Keratinocyte (primary cell): ENCODE measurements around the gene NEBL.

Experiments
- CTCF ChIP-seq, 3 experiments: IDR thresholded peaks in 1 of 3; conservative IDR thresholded peaks in 1 of 3; optimal IDR thresholded peaks in 1 of 3; 2 replicates in 2 of 3; 3 replicates in 1 of 3; pipeline versions ENCODE3 to v1.5.1; 2011; ENCODE audit warnings: low read length in 3 of 3, mild to moderate bottlenecking in 3 of 3, moderate library complexity in 2 of 3, control low read depth in 1 of 3, inconsistent platforms in 1 of 3; ENCODE audit not compliant: insufficient read depth in 2 of 3; ENCODE audit errors: extremely low read depth in 1 of 3
- EZH2 ChIP-seq: IDR thresholded peaks from one replicate; pipeline ENCODE4 v1.6.1; 2012; ENCODE audit warnings: inconsistent platforms, mild to moderate bottlenecking, low read length, moderate library complexity

- no peak for TF ChIP-seq CTCF (optimal IDR thresholded peaks at IDR 0.05 in 1 of 3, IDR thresholded peaks at IDR 0.05 in 1 of 3, conservative IDR thresholded peaks at IDR 0.05 in 1 of 3; ENCODE audit: extremely low read depth in 1 of 3, insufficient read depth in 2 of 3, low read length in 3 of 3)
- TF ChIP-seq EZH2 = no peak
These were observed 11.4 kb downstream of the NEBL start for GRCh38 chr10:20885678-20886077.
